Heart left ventricle (tissue), 16 donors: Measurements from ENCODE around the gene FKBP5. TPM values are rescaled to one million over a fixed set of nuclear protein-coding genes. Genes with fewer than 3 reads are reported as not detected.
A peak's percentile ranks its signal among the peaks of the same experiment; 100 is the strongest.

Source experiments
- ATAC-seq, 4 donors: fragments of 200-7000 bp; cut with Tn5 transposase; one replicate each; pipeline ENCODE4 v1.9.1; 2020 to 2022; ENCODE audit warnings: moderate library complexity in 4 of 4, mild to moderate bottlenecking in 3 of 4, moderate number of reproducible peaks in 1 of 4
- DNase-seq, 5 donors: peaks; one replicate each; pipeline ENCODE4 v3.0.0-alpha.2; 2020
- H3K27ac ChIP-seq, 12 donors: fragments of 200-600 bp; sonication (generic) in 4 of 12; one replicate each; pipeline versions ENCODE4 v1.5.0 to v1.8.0; 2016 to 2022; ENCODE audit warnings: mild to moderate bottlenecking in 2 of 12
- H3K27me3 ChIP-seq, 9 donors: fragments of 200-600 bp; sonication (generic) in 2 of 9; one replicate each; pipeline versions ENCODE4 v1.5.1 to v1.8.0; 2016 to 2022; ENCODE audit warnings: mild to moderate bottlenecking in 3 of 9
- H3K36me3 ChIP-seq, 9 donors: fragments of 200-600 bp; sonication (generic) in 2 of 9; one replicate each; pipeline versions ENCODE4 v1.5.0 to v1.8.0; 2018 to 2022; ENCODE audit warnings: mild to moderate bottlenecking in 2 of 9
- H3K4me1 ChIP-seq, 12 donors: fragments of 200-600 bp; sonication (generic) in 4 of 12; one replicate each; pipeline versions ENCODE4 v1.5.0 to v1.8.0; 2016 to 2022; ENCODE audit warnings: mild to moderate bottlenecking in 3 of 12
- H3K4me3 ChIP-seq, 12 donors: fragments of 200-600 bp; sonication (generic) in 4 of 12; one replicate each; pipeline versions ENCODE4 v1.5.0 to v1.8.0; 2017 to 2022; ENCODE audit warnings: mild to moderate bottlenecking in 9 of 12, moderate library complexity in 4 of 12
- H3K9me3 ChIP-seq, 12 donors: fragments of 200-600 bp; sonication (generic) in 4 of 12; one replicate each; pipeline versions ENCODE4 v1.5.0 to v1.8.0; 2016 to 2022; ENCODE audit warnings: mild to moderate bottlenecking in 1 of 12
- POLR2A ChIP-seq, 2 donors: fragments of 450-650 bp; IDR thresholded peaks; one replicate each; pipeline ENCODE4 v1.6.1; 2017; ENCODE audit warnings: antibody characterized with exemption in 2 of 2, mild to moderate bottlenecking in 2 of 2, moderate library complexity in 2 of 2
- WGBS, 4 donors: extraction: QIAGEN DNeasy Blood & Tissue Kit in 2 of 4; methylation state at CpG; one replicate each; pipeline versions ENCODE4 v1.1.5 to v1.1.7; 2013 to 2018; 5-methylcytosine and 5-hydroxymethylcytosine counted together
- intact Hi-C, 10 donors: fragments of 100-400 bp; cut with DNase I; formaldehyde crosslinking; loops; one replicate each; pipeline versions ENCODE4 v1.11.1 to v1.14.2; 2022
- long read RNA-seq, 3 donors: library from polyadenylated mRNA; unstranded; transcript quantifications; one replicate each; pipeline ENCODE4 v2.0.0, GENCODE V29; 2020 to 2021
- polyA plus RNA-seq, 2 donors: library from polyadenylated mRNA; stranded (reverse); fragments of 200-250 nt; gene quantifications; one replicate each; pipeline ENCODE4 v1.2.3, GENCODE V29; 2013
- total RNA-seq, 9 donors: library from RNA; depleted of rRNA in 2 of 9; stranded (reverse); fragments of >200 nt in 2 of 9; fragmentation: NEBNext Ultra II Directional in 3 of 9; extraction: Animal tissue kit (Norgen Biotek cat#: 25700) in 3 of 9; gene quantifications; one replicate each; pipeline versions ENCODE4 v1.1.0 to v1.2.4, GENCODE V29; 2016 to 2023
- TF ChIP-seq, protein P1 (sequence below), 12 donors: fragments of 200-600 bp; sonication (generic) in 4 of 12; IDR thresholded peaks; one replicate each; pipeline versions ENCODE4 v1.5.0 to v1.8.0; 2018 to 2022; ENCODE audit warnings: antibody characterized with exemption in 12 of 12, mild to moderate bottlenecking in 5 of 12
- donor health status: ischemic (EF 13 %, LVEDD 7.1; RV severe dilation, severe dysfunction).
- donor health status: healthy with polysubstance abuse.
- donor health status: DM: no; HTN: yes; CAD: no.
- donor health status: DM: no; HTN: no; CAD: no.
- donor health status: ischemic (EF 25% LVEDD 6.9; RV normal size, moderate dysfunction).
- donor health status: ischemic (EF 25% LVEDD 5.7; RV mildly dilated, moderate dysfunction).
- donor health status: healthy.
- donor health status: DM: yes; HTN: yes; CAD: no.
- donor health status: ischemic (EF 35%, LVEDD 5.7; RV mildly dilated, moderate dysfunction).
- donor health status: nonischemic (EF 11% LVEDD 7.7; RV severe dilation, severe dysfunction).
- donor health status: DM: yes; HTN: yes; CAD: no.
- donor health status: PGD.
- donor health status: ischemic (EF 29% LVEDD 5.4; RV normal size, mild dysfunction).
- donor health status: nonischemic (EF 23%, LVEDD 6.1; RV moderate dilation, normal function).

FKBP5 gene
- total RNA-seq = 100 to 1,000 TPM in 5 of 9 donors, 10 to 100 TPM in 4; 19.7 to 175 (median 104) TPM
- polyA plus RNA-seq = 100 to 1,000 TPM in 1 of 2 donors, 10 to 100 TPM in 1; 36.4 to 351 TPM
- long read RNA-seq, donor 1, transcript FKBP5-201 (11 exons, 3,772 nt) = major isoform, 124 of 164 reads
- long read RNA-seq, donor 1, partial matches to known transcripts = 5 of 164 reads
- long read RNA-seq, donor 1, other reads (novel, unspliced or antisense) = 35 of 164 reads
- long read RNA-seq, donor 2, transcript FKBP5-201 (11 exons, 3,772 nt) = major isoform, 522 of 652 reads
- long read RNA-seq, donor 2, partial matches to known transcripts = 36 of 652 reads
- long read RNA-seq, donor 2, other reads (novel, unspliced or antisense) = 94 of 652 reads
- long read RNA-seq, donor 3, transcript FKBP5-201 (11 exons, 3,772 nt) = major isoform, 212 of 282 reads
- long read RNA-seq, donor 3, partial matches to known transcripts = 16 of 282 reads
- long read RNA-seq, donor 3, other reads (novel, unspliced or antisense) = 54 of 282 reads

DNA sequence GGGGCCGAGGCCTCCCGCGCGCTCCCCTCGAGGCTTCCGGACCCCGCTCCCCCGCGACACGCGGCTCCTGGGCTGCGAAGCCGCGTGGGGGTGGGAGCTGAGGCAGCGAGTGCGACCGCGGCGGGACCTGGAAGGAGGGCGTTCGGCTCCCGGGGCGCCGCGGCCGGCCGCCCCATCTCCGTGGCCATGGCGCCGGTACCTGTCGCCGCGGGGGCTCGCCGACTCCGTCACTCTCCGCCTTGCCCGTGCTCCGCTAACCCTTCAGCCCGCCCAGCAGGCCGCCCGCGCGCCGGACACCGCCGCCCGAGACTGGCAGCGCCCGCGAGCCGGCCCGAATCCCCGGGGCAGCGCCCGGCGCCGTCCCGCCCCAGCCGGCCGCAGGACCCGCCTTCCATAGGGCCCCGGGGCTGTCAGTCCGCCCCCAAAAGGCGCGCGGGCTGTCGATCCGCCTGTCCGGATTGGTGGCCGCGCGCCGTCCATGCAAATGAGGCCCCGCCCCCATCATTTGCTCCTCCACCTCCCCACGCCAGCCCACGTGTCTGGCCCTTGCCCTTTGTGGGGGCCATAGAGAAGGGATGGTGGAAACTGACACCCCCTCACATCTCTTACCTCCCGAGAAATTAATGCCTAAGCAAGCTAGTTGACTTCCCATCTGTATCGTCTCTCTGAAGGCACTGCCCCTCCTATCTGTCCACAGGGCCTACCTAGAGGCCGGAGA lies at the start of gene FKBP5:
Gene FKBP5, minus strand, starts transcription at position 311 of the 718 bp plus-strand sequence. CDS start 46,091 bp downstream, outside the sequence.
- peak; percentile 85 to 96 (median 94) for ATAC-seq
- intact Hi-C loops = loop anchor here (2.0 to 10.0 kb wide), 11 partner anchors 38 to 106 kb away; partner anchors contain the start of gene ARMC12 (in 2 of the 10)

DNA sequence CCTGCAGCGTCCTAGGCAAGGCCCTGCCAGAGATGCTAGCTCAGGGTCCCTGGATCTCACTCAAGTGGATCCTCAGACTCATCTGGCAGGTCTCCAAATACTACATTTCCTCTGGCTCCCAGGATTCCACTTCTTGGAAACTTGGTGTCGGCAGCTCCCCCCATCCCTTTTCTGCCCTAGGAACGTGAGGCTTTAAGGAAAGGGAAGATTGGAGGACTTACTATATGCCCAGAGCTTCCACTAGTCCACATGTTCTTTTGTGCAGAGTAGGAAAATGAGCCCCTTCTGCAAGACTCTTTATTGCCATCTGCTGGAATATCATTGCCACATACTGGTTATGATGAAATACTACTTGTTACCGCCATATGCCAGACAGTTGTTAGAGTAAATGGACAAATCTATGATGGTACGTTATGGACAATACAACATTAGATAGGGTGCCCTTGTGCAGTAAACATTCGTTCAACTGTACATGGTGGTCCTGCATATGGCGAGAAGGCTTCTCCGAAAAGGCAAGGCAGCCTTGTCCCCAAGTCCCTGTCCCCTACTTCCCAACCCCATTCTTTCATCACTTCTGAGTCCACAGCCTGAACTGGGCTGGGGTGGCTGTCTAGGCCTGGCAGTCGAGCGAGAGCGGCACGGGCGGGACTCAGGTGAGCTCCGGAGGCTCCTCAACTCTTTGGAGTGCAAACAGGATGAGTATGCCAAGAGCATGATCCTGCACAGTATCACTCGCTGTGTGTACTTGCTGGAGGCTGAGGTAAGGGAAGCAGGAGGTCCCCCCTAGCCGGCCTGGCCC lies 48.9 kb upstream of the FKBP5 start:
- Histone ChIP-seq H3K27ac (peak overlapping the region in 1 of 12 donors; percentile 45), H3K36me3 (no peaks in the 10 kb centered on the region), H3K4me3 (no peak overlapping the region), H3K4me1 (peaks cover 4 to 46% (median 13%) of the 10 kb centered on the region in 12 donors), H3K9me3 (no peaks in the 10 kb centered on the region), H3K27me3 (no peaks in the 10 kb centered on the region)
- peak; percentile 47 to 86 (median 78) for ATAC-seq
- no peak for DNase-seq
- WGBS, 4 donors = 53 to 64% (median 59%) methylated on average over 16 of the region's 16 CpGs
- intact Hi-C loops = loop anchor here (1.0 to 5.0 kb wide), 12 partner anchors 49 to 215 kb away; partner anchors contain the start of gene FKBP5 (in 2 of the 10)
- no peak for TF ChIP-seq POLR2A (IDR thresholded peaks at IDR 0.05)
- TF ChIP-seq, protein P1, sequence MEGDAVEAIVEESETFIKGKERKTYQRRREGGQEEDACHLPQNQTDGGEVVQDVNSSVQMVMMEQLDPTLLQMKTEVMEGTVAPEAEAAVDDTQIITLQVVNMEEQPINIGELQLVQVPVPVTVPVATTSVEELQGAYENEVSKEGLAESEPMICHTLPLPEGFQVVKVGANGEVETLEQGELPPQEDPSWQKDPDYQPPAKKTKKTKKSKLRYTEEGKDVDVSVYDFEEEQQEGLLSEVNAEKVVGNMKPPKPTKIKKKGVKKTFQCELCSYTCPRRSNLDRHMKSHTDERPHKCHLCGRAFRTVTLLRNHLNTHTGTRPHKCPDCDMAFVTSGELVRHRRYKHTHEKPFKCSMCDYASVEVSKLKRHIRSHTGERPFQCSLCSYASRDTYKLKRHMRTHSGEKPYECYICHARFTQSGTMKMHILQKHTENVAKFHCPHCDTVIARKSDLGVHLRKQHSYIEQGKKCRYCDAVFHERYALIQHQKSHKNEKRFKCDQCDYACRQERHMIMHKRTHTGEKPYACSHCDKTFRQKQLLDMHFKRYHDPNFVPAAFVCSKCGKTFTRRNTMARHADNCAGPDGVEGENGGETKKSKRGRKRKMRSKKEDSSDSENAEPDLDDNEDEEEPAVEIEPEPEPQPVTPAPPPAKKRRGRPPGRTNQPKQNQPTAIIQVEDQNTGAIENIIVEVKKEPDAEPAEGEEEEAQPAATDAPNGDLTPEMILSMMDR (IDR thresholded peaks at IDR 0.05) = peak; percentile 74 to 92 (median 87)

More for the DNA sequence above, at the start of gene FKBP5:
- peak; percentile 99 for TF ChIP-seq POLR2A (IDR thresholded peaks at IDR 0.05)
- TF ChIP-seq, protein P1 (IDR thresholded peaks at IDR 0.05) = no peak
- DNase-seq = peak; percentile 97 to 98 (median 98)
- H3K27me3 ChIP-seq = no peaks in the 10 kb centered on the region
- peaks cover 0 to 67% (median 22%) of the 10 kb centered on the region in 12 donors for H3K4me1 ChIP-seq
- no peaks in the 10 kb centered on the region for H3K9me3 ChIP-seq
- 2 to 5% (median 3%) methylated on average over 21 to 80 of the region's 80 CpGs for WGBS, 4 donors
- H3K27ac ChIP-seq = peak within 1 kb of the TSS; percentile 85 to 99 (median 94)
- peak within 1 kb of the TSS; percentile 83 to 100 (median 91) for H3K4me3 ChIP-seq
- peaks cover 0 to 7% (median 4%) of the 10 kb centered on the region in 9 donors for H3K36me3 ChIP-seq

DNA sequence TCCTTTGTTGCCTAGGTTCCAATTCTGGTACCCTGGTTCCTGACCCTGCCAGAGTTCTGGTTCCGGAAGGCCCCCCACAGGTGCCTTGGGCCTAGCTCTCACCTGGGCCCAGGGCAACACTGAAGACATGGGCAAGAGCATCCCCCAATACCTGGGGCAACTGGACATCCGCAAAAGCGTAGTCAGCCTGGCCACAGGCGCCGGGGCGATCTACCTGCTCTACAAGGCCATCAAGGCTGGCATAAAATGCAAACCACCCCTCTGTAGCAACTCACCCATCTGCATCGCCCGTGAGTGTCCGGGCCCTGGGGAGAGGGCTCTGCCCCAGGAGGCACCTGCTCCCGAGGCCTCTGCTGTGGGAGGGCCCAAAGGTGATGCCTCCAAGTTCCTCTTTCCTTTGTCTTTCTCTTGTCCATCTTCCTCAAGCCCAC lies 48.3 kb upstream of the FKBP5 start, which contains the start of gene ARMC12:
Gene ARMC12, plus strand, starts transcription at position 51 of the 431 bp plus-strand sequence. Its CDS starts 77 bp downstream, at position 128.
- no peaks in the 10 kb centered on the region for H3K9me3 ChIP-seq
- 92 to 97% (median 93%) methylated on average over 10 of the region's 10 CpGs for WGBS, 4 donors
- peak within 1 kb of the TSS in 1 of 12 donors; percentile 45 for H3K27ac ChIP-seq
- ATAC-seq = no peak
- no peak for DNase-seq
- intact Hi-C loops = loop anchor here (1.0 to 5.0 kb wide), 12 partner anchors 48 to 215 kb away; partner anchors contain the start of gene FKBP5 (in 2 of the 10)
- H3K27me3 ChIP-seq = no peaks in the 10 kb centered on the region
- TF ChIP-seq, protein P1 (IDR thresholded peaks at IDR 0.05) = no peak
- TF ChIP-seq POLR2A (IDR thresholded peaks at IDR 0.05) = no peak
- H3K36me3 ChIP-seq = no peaks in the 10 kb centered on the region
- H3K4me1 ChIP-seq = peaks cover 7 to 50% (median 18%) of the 10 kb centered on the region in 12 donors
- no peak within 1 kb of the TSS for H3K4me3 ChIP-seq
